Astrocyte of the spinal cord (primary cell): ENCODE measurements around the gene URM1.

Experiments
- DNase-seq: peaks from one replicate; pipeline ENCODE4 v3.0.0; 2011; ENCODE audit warnings: low read depth, low spot score
- H3K4me3 ChIP-seq: 2 replicates; pipeline ENCODE4 v1.5.1; 2011; ENCODE audit warnings: low read depth, mild to moderate bottlenecking, low read length, moderate library complexity
- in situ Hi-C: cut with HindIII; loops from 2 replicates; pipeline ENCODE4 v1.10.0; 2017; ENCODE audit warnings: low sequenced_read_pairs
- TF ChIP-seq, protein P1 (sequence below): IDR thresholded peaks from 2 replicates; pipeline ENCODE4 v1.5.1; 2012; ENCODE audit warnings: low read depth, mild to moderate bottlenecking, low read length, inconsistent platforms

The URM1 gene

DNA sequence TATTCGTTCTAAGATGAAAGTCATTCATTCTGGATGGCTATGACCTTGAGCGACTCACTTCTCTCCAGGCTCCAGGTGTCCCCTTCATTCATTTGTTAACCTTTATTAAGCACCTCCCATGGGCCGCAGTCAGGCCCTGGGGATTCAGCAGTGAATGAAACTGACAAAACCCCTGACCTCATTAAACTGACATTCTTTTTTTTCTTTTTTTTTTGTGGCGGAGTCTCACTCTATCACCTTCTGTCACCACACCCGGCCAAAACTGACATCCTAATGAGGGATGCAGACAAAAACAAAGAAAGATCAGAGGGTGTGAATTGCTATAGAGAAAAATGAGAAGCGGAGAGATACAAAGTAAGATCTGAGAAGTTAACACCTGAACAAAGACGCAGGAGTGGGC is 68.1 kb downstream of the URM1 start:
- DNase-seq = no peak
- in situ Hi-C loops = no loop called here
- no peak overlapping the region for H3K4me3 ChIP-seq
- TF ChIP-seq, protein P1, sequence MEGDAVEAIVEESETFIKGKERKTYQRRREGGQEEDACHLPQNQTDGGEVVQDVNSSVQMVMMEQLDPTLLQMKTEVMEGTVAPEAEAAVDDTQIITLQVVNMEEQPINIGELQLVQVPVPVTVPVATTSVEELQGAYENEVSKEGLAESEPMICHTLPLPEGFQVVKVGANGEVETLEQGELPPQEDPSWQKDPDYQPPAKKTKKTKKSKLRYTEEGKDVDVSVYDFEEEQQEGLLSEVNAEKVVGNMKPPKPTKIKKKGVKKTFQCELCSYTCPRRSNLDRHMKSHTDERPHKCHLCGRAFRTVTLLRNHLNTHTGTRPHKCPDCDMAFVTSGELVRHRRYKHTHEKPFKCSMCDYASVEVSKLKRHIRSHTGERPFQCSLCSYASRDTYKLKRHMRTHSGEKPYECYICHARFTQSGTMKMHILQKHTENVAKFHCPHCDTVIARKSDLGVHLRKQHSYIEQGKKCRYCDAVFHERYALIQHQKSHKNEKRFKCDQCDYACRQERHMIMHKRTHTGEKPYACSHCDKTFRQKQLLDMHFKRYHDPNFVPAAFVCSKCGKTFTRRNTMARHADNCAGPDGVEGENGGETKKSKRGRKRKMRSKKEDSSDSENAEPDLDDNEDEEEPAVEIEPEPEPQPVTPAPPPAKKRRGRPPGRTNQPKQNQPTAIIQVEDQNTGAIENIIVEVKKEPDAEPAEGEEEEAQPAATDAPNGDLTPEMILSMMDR = no peak
